ENCODE measurements around the gene ATRNL1. TPM values are rescaled to one million over a fixed set of nuclear protein-coding genes. Genes with fewer than 3 reads are reported as not detected.

The ATRNL1 gene
- total and polyA plus RNA-seq, 2 experiments from 2014 or later = not detected

DNA sequence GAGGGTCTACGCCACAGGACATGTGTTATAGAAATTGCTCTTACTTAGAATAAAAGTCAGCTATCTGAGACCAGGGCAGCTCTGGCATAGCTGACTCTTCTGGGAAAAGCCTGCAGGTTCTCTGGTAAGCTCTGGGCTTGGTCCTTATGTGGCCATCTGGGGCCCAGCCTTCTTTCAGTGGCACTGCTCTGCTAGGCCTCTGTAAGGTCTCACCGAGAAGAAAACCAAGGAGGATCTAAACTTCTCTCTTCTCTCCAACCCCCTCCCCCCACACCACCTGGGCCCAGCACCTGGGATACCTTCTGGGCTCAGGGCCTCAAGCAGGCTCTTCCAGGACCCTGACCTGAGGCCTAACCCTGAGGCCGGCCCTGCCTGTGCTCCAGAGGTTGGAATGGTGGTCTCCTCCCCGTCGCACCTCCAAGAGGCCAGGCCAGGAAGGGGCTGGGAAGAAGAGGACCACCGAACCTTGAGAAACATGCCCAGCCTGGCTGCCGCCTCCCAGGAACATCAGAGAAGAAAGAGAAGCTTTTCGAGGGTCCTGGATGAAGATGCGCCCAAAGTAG lies 856.2 kb downstream of the ATRNL1 start:
- TF ChIP-seq EZH2phosphoT487 (IDR thresholded peaks at IDR 0.05; ENCODE audit: insufficient read depth, low read depth) = no peak
- no peak for TF ChIP-seq EZH2 (IDR thresholded peaks at IDR 0.05; ENCODE audit: insufficient read depth, poor library complexity, severe bottlenecking)
- DNase-seq = no peak
- no peaks in the 10 kb centered on the region for H3K9me3 ChIP-seq (ENCODE audit: low read depth)
- in situ Hi-C loops (cut with MboI) = no loop called here
- no peaks in the 10 kb centered on the region for H3K27me3 ChIP-seq (replicated peaks; ENCODE audit: insufficient read depth)
- no peaks in the 10 kb centered on the region for H3K79me2 ChIP-seq (ENCODE audit: insufficient read depth)
- peak overlapping the region; percentile 43; the same call in 1 of the 2 replicates for H2AFZ ChIP-seq
- no peaks in the 10 kb centered on the region for H3K9me2 ChIP-seq (ENCODE audit: insufficient read depth)
- H3K27ac ChIP-seq = no peak overlapping the region
- H3K9ac ChIP-seq = no peak overlapping the region
- H3F3A ChIP-seq (ENCODE audit: insufficient read depth) = peaks cover 32% of the 10 kb centered on the region; the same call in 1 of the 2 replicates
- H4K20me1 ChIP-seq (ENCODE audit: insufficient read depth) = no peaks in the 10 kb centered on the region
- H3K4me1 ChIP-seq (ENCODE audit: insufficient read depth) = peaks cover 44% of the 10 kb centered on the region
- H3K4me3 ChIP-seq = no peak overlapping the region
- no peak overlapping the region for H3K4me2 ChIP-seq (ENCODE audit: unreplicated experiment)
- WGBS, 2 experiments (ENCODE audit: low coverage in 1 of 2, low lambda C conversion rate in 2 of 2, missing lambda C conversion rate in 2 of 2) = 80 to 86% methylated on average over 9 of the region's 9 CpGs
- H3K36me3 ChIP-seq (ENCODE audit: low read depth) = no peaks in the 10 kb centered on the region

DNA sequence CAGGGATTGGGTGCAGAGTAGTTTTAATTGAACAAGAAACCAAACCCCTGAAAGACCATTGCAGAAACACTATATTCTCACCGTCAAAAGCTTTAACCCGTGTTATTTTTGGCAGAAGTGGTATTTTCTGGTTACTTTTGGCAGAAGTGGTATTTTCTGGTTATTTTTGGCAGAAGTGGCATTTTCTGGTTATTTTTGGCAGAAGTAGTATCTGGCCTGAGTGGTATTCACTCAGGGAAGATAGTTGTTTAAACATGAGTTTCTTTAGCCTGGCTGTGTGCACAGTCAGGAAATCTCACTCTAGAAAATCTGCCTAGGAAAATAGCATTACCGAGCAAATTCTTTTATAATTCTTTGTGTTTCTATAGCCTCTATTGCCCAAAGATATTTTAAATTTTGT lies 857.2 kb downstream of the ATRNL1 start:
- DNase-seq = no peak
- no peaks in the 10 kb centered on the region for H4K20me1 ChIP-seq (ENCODE audit: insufficient read depth)
- H3K4me1 ChIP-seq (ENCODE audit: insufficient read depth) = peaks cover 44% of the 10 kb centered on the region
- no peak overlapping the region for H3K27ac ChIP-seq
- no peaks in the 10 kb centered on the region for H3K79me2 ChIP-seq (ENCODE audit: insufficient read depth)
- H3K9ac ChIP-seq = no peak overlapping the region
- no peaks in the 10 kb centered on the region for H3K27me3 ChIP-seq (replicated peaks; ENCODE audit: insufficient read depth)
- H3F3A ChIP-seq (ENCODE audit: insufficient read depth) = peaks cover 28% of the 10 kb centered on the region; the same call in 1 of the 2 replicates
- TF ChIP-seq EZH2 (IDR thresholded peaks at IDR 0.05; ENCODE audit: insufficient read depth, poor library complexity, severe bottlenecking) (no peak), EZH2phosphoT487 (IDR thresholded peaks at IDR 0.05; ENCODE audit: insufficient read depth, low read depth) (no peak)
- H3K4me2 ChIP-seq (ENCODE audit: unreplicated experiment) = no peak overlapping the region
- H3K36me3 ChIP-seq (ENCODE audit: low read depth) = no peaks in the 10 kb centered on the region
- H3K9me2 ChIP-seq (ENCODE audit: insufficient read depth) = no peaks in the 10 kb centered on the region
- no peaks in the 10 kb centered on the region for H3K9me3 ChIP-seq (ENCODE audit: low read depth)
- 91 to 92% methylated on average over 3 of the region's 3 CpGs for WGBS, 2 experiments (ENCODE audit: low coverage in 1 of 2, low lambda C conversion rate in 2 of 2, missing lambda C conversion rate in 2 of 2)
- no peak overlapping the region for H2AFZ ChIP-seq
- in situ Hi-C loops (cut with MboI) = no loop called here
- H3K4me3 ChIP-seq = no peak overlapping the region

- TF ChIP-seq EZH2phosphoT487 (IDR thresholded peaks at IDR 0.05; ENCODE audit: insufficient read depth, low read depth) (no peak), EZH2 (IDR thresholded peaks at IDR 0.05; ENCODE audit: insufficient read depth, poor library complexity, severe bottlenecking) (no peak)
- Histone ChIP-seq H3K9ac (no peak overlapping the region), H3K79me2 (ENCODE audit: insufficient read depth) (no peaks in the 10 kb centered on the region), H2AFZ (no peak overlapping the region), H3K36me3 (ENCODE audit: low read depth) (no peaks in the 10 kb centered on the region), H3K27ac (no peak overlapping the region), H3K4me2 (ENCODE audit: unreplicated experiment) (no peak overlapping the region), H3K4me1 (ENCODE audit: insufficient read depth) (peaks cover 36% of the 10 kb centered on the region), H3F3A (ENCODE audit: insufficient read depth) (peaks cover 21% of the 10 kb centered on the region; the same call in 1 of the 2 replicates), H4K20me1 (ENCODE audit: insufficient read depth) (no peaks in the 10 kb centered on the region), H3K9me2 (ENCODE audit: insufficient read depth) (no peaks in the 10 kb centered on the region), H3K9me3 (ENCODE audit: low read depth) (no peaks in the 10 kb centered on the region), H3K4me3 (no peak overlapping the region), H3K27me3 (replicated peaks; ENCODE audit: insufficient read depth) (no peaks in the 10 kb centered on the region)
- no peak for DNase-seq
- in situ Hi-C loops (cut with MboI) = no loop called here
- 84 to 89% methylated on average over 3 of the region's 3 CpGs for WGBS, 2 experiments (ENCODE audit: low coverage in 1 of 2, low lambda C conversion rate in 2 of 2, missing lambda C conversion rate in 2 of 2)
Measured at GRCh38 chr10:115951242-115951641, 858.1 kb downstream of the ATRNL1 start.

- Histone ChIP-seq H2AFZ (no peak overlapping the region), H4K20me1 (ENCODE audit: insufficient read depth) (no peaks in the 10 kb centered on the region), H3K36me3 (ENCODE audit: low read depth) (no peaks in the 10 kb centered on the region), H3K4me2 (ENCODE audit: unreplicated experiment) (no peak overlapping the region), H3K27me3 (replicated peaks; ENCODE audit: insufficient read depth) (no peaks in the 10 kb centered on the region), H3K4me3 (no peak overlapping the region), H3K9me3 (ENCODE audit: low read depth) (no peaks in the 10 kb centered on the region), H3K9me2 (ENCODE audit: insufficient read depth) (no peaks in the 10 kb centered on the region), H3F3A (ENCODE audit: insufficient read depth) (0 out of 2 replicates have a peak, but pooled peaks cover 4% of the 10 kb centered on the region), H3K9ac (no peak overlapping the region), H3K27ac (no peak overlapping the region), H3K4me1 (ENCODE audit: insufficient read depth) (peaks cover 16% of the 10 kb centered on the region), H3K79me2 (ENCODE audit: insufficient read depth) (no peaks in the 10 kb centered on the region)
- in situ Hi-C loops (cut with MboI) = no loop called here
- no peak for DNase-seq
- TF ChIP-seq EZH2 (IDR thresholded peaks at IDR 0.05; ENCODE audit: insufficient read depth, poor library complexity, severe bottlenecking) (no peak), EZH2phosphoT487 (IDR thresholded peaks at IDR 0.05; ENCODE audit: insufficient read depth, low read depth) (no peak)
- 89 to 90% methylated on average over 5 of the region's 5 CpGs for WGBS, 2 experiments (ENCODE audit: low coverage in 1 of 2, low lambda C conversion rate in 2 of 2, missing lambda C conversion rate in 2 of 2)
Measured at GRCh38 chr10:115953281-115953680, 860.1 kb downstream of the ATRNL1 start.
